ENCODE measurements around the gene GAS7. TPM values are rescaled to one million over a fixed set of nuclear protein-coding genes. Genes with fewer than 3 reads are reported as not detected.

Gene GAS7
- total RNA-seq, 1 experiment from 2014 or later = 6.0 TPM

DNA sequence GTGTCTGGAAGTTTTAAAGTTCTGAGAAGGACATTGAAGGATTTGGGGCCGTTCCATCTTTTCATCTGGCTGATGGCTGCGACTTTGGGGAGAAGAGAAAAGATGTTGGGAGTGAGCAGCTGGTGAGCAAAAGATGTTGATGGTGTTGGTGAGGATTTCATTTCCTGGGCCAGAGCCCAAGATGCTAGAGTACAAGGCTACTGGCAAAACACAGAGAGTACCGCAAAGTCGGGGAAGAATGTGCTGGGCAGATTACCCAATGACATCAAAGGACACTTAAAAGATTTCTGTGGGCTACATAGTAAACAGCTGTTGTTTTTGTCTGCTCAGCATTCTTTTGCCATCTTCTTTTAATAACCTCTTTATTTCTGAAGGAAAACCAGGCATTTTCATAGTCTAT is 49.4 kb upstream of the GAS7 start:
- Mint-ChIP-seq H3K27ac (no peak overlapping the region), H3K9me3 (no peaks in the 10 kb centered on the region; a peak in 1 of 5 replicates), H3K4me1 (no peaks in the 10 kb centered on the region), H3K36me3 (ENCODE audit: insufficient read depth in 1 of 3, low read depth in 3 of 3) (no peaks in the 10 kb centered on the region), H3K27me3 (ENCODE audit: low read depth) (peaks cover 2% of the 10 kb centered on the region; the same call in 1 of the 2 replicates), H3K4me3 (no peak overlapping the region)
- Histone ChIP-seq H3K9ac (ENCODE audit: extremely low read depth, insufficient read length, low read length) (no peak overlapping the region), H3T11ph (ENCODE audit: low read length) (no peak overlapping the region), H2AFZ (ENCODE audit: low read length) (no peak overlapping the region), H2BK12ac (ENCODE audit: insufficient read length, low read depth, low read length) (no peak overlapping the region), H2BK20ac (ENCODE audit: low read depth, low read length, poor library complexity, severe bottlenecking) (no peak overlapping the region), H2BK5ac (ENCODE audit: insufficient read length, low read length) (no peak overlapping the region), H2BK15ac (ENCODE audit: low read depth, low read length) (no peak overlapping the region), H4K5ac (ENCODE audit: insufficient read length, low read depth, low read length) (no peak overlapping the region), H3K27me3 (ENCODE audit: insufficient read depth, low read length) (no peaks in the 10 kb centered on the region), H3K23me2 (ENCODE audit: insufficient read length, low read depth, low read length, poor library complexity, severe bottlenecking) (no peaks in the 10 kb centered on the region), H2BK120ac (ENCODE audit: low read depth, low read length, poor library complexity, severe bottlenecking) (no peak overlapping the region), H2AK5ac (ENCODE audit: insufficient read length, low read length) (no peak overlapping the region), H3K9me3 (ENCODE audit: control insufficient read depth, low read depth, low read length) (no peaks in the 10 kb centered on the region), H3K23ac (ENCODE audit: insufficient read length, low read depth, low read length) (no peak overlapping the region), H3K79me2 (ENCODE audit: insufficient read depth, low read length) (no peaks in the 10 kb centered on the region), H3K56ac (ENCODE audit: insufficient read length, low read depth, low read length) (no peak overlapping the region), H4K91ac (ENCODE audit: insufficient read length, low read depth, low read length) (no peak overlapping the region), H3K14ac (ENCODE audit: insufficient read depth, low read length) (no peak overlapping the region), H3K18ac (ENCODE audit: insufficient read length, low read depth, low read length) (no peak overlapping the region), H3K4me2 (ENCODE audit: insufficient read depth, insufficient read length, low read length) (no peak overlapping the region), H3K79me1 (ENCODE audit: insufficient read depth, low read depth, low read length, poor library complexity, severe bottlenecking) (no peaks in the 10 kb centered on the region), H3K27ac (ENCODE audit: insufficient read length, low read depth, low read length) (no peak overlapping the region), H3K4me1 (ENCODE audit: insufficient read depth, low read length) (no peaks in the 10 kb centered on the region), H3K4ac (ENCODE audit: low read depth, low read length) (no peak overlapping the region), H4K8ac (replicated peaks; ENCODE audit: insufficient read length, low read depth, low read length) (no peak overlapping the region), H4K20me1 (ENCODE audit: control insufficient read depth, insufficient read depth, insufficient read length) (no peaks in the 10 kb centered on the region)
- no CpG with 5 or more reads among the region's 4 CpGs for WGBS (ENCODE audit: extremely low coverage, insufficient read length, low lambda C conversion rate)
- no peak for DNase-seq
- TF ChIP-seq, protein P1, sequence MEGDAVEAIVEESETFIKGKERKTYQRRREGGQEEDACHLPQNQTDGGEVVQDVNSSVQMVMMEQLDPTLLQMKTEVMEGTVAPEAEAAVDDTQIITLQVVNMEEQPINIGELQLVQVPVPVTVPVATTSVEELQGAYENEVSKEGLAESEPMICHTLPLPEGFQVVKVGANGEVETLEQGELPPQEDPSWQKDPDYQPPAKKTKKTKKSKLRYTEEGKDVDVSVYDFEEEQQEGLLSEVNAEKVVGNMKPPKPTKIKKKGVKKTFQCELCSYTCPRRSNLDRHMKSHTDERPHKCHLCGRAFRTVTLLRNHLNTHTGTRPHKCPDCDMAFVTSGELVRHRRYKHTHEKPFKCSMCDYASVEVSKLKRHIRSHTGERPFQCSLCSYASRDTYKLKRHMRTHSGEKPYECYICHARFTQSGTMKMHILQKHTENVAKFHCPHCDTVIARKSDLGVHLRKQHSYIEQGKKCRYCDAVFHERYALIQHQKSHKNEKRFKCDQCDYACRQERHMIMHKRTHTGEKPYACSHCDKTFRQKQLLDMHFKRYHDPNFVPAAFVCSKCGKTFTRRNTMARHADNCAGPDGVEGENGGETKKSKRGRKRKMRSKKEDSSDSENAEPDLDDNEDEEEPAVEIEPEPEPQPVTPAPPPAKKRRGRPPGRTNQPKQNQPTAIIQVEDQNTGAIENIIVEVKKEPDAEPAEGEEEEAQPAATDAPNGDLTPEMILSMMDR (conservative IDR thresholded peaks at IDR 0.05) = no peak
